GM18907 (cell line): ENCODE measurements around the gene YKT6.

Experiments
- ATAC-seq: cut with Tn5 transposase; IDR thresholded peaks from one replicate; pipeline ENCODE4 v1.9.1; 2021; ENCODE audit warnings: mild to moderate bottlenecking, moderate library complexity; ENCODE audit not compliant: unreplicated experiment

YKT6 gene

DNA sequence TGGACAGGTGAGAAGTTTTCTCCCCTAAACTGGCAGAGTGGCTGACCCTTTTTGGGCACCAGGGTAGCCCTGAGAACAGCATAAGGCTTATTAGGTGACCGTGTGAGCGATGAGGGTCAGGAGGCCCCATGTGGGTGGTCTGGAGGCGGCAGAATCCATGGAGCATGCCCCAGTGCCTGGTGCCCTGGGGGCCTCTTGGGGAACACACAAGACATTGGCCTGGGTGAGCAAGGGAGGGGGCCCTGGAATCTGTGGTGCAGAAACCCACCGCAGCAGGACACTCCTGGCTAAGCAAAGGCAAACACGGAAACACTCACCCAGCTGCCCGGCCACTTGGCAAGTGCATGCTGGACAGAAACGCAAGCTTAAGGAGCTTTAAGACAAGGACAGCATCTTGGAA, 29.5 kb downstream of the YKT6 start:
- no peak for ATAC-seq

GRCh38 chr7:44231088-44231487, 30.3 kb downstream of the YKT6 start:
- no peak for ATAC-seq

- no peak for ATAC-seq
Observed at GRCh38 chr7:44232396-44232795, 31.6 kb downstream of the YKT6 start.

DNA sequence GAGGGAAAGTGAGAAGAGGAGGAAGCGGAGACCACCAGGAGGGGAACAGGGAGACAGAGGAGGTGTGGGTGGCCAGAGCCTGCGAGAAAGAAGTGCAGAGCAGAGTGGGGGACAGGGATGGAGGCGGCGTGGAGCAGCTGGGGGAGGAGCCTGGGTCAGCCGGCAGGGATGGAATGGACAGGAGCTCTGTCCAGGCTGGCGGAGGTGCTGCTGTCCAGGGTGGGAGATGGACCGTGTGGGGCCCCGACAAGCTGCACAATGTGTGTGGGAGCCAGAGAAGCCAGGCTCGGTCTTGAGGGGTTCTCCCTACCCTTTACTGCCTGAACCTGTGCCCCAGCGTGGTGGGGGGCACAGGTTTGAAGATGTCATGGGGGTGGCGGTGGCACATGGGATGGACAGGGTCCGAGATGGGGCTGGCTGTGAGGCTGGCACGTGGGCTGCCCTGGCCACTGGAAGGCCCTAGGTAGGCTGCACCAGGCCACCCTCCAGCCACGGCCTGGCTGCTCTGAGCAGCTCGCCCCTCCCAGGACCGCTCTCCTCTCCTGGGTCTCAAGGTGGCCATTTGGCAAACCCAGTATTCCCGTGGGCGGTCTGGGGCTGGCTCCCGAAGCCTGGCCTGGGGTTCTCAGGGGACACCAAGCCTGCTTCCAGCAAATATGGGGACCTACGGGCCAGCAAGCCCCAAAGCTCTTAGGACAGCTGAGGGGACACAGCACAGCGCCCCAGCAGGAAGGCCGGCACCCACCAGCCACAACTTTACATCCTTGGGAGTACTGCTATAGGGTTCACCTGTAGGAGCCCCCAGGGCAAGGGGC, 32.3 kb downstream of the YKT6 start:
- no peak for ATAC-seq

- ATAC-seq: no peak
Observed at GRCh38 chr7:44235066-44235465, 34.3 kb downstream of the YKT6 start.

DNA sequence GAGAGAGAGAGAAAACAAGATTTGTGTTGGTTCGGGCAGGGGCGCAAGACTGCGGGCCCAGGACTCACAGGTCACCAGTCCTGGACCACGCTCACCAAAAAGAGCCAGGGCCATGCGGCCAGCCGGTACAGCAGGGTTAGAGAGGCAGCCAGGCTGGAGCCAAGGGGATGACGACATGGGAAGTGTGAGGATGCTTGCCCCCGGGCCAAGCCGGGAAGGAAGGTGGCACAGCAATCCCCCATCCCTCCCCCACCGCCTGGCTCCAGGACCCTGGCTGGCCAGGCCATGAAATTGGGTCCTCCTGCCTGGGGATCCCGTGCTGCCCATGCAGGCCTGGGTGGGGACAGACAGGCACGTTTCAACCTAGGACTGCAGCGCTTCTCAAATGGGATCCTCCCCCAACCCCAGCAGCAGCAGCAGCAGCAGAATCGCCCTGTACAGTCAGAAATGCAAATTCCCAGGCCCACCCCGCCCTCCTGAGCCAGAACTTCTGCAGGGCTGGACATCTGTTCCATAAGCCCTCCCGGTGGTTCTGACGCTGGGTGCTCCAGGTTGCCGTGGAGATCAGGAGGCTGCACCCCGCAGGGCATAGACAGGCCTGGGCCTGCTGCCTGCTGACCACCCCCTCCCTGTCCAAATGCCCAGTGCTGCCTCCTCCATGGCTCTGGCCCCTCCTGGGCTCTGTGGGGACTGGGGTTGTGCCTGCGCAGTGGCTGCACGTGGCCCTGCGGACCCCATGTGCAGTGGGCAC, 35.0 kb downstream of the YKT6 start:
- ATAC-seq: no peak

DNA sequence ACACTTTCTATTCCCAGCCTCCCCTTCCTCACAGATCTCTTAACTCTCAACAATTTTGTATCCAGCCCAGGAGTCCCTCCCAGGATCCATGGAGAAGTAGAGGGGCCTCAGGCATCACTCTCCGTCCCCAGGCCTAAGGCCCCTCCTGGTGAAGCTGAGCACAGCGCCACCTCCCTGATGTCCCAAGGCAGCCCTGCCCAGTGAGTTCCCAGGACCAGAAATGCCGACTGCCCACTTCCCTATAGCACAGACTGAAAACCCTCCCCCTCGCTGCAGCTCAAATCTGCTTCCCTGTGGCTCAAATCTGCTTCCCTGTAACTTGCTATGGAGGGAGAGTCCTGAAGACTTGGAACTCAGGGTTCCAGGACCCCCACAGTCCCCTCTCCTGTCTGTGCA, 35.6 kb downstream of the YKT6 start:
- ATAC-seq: no peak

GRCh38 chr7:44237696-44238095, 36.9 kb downstream of the YKT6 start:
- no peak for ATAC-seq

DNA sequence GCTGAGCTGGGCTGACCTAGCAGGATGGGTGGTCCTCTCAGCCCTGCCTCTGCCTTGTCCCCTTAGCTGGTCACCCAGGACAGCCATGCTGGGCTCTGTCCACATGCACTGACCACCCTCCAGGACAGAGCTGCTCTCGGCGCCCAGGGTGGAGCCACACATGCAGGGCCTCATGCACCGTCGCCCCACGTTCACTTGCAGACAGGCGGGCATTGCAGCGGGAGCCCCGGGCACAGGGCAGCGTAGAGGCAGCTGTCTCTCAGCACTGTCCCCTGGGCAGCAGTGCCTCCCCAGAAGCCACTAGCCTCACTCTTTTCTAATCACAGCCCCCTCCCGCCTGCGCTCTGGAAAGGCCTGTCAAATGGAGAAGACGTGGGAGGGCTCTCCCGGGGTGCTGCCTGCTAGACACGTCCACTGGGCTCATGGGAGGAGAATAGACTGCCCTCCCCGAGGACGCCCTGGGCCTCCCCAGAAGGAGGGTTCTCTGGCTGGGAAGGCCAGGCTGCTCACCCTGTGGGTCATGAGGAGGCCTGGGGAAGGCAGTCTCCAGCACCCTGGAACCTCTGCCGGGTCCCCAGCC, 37.4 kb downstream of the YKT6 start:
- no peak for ATAC-seq

- ATAC-seq: no peak
Observed at GRCh38 chr7:44239361-44239760, 38.6 kb downstream of the YKT6 start.

GRCh38 chr7:44240376-44240775, 39.6 kb downstream of the YKT6 start:
- ATAC-seq: no peak

DNA sequence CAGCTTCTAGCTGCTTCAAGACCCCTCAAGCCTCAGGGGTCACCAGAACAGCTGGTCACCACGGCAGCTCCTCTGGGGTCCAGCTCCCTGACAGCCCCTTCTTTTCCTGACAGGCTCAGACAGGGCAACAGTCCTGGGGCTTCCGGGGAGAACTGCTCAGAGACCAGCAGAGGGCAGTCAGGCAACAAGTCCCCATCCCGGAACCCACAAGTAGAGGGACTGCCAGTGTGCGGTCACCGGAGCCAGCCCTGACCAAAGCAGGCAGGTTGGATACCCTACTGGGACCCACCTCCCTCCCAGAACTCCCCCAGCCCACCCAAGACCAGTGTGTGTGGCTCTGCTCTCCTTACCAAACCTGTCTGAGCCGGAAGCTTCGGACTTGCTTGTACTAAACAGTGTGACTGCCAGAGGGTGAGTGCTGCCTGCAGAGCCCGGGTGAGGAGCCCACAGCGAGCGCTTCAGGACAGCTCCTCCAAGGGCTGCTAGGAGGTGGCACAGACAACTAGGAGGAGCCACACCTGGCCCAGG, 40.3 kb downstream of the YKT6 start:
- peak; percentile 66 for ATAC-seq

DNA sequence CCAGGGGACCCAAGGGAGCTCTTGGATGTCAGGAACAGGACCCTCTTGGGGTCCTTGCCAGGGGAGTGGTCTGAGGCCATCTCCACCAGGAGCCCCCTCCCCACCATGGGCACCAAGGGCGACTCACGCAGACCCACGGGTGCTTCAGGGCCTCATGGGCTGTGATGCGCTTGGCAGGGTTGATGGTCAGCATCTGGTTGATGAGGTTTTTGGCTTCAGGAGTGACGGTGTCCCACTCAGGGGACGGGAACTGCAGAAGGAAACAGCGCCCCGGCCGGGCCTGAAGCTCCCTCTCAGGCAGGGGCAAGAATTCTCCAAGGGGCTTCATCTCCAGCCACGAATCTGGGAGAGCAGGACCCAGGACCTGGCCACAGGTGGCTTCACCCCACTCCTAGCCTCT, 41.3 kb downstream of the YKT6 start:
- ATAC-seq: no peak

GRCh38 chr7:44244282-44244681, 43.5 kb downstream of the YKT6 start:
- ATAC-seq: no peak

DNA sequence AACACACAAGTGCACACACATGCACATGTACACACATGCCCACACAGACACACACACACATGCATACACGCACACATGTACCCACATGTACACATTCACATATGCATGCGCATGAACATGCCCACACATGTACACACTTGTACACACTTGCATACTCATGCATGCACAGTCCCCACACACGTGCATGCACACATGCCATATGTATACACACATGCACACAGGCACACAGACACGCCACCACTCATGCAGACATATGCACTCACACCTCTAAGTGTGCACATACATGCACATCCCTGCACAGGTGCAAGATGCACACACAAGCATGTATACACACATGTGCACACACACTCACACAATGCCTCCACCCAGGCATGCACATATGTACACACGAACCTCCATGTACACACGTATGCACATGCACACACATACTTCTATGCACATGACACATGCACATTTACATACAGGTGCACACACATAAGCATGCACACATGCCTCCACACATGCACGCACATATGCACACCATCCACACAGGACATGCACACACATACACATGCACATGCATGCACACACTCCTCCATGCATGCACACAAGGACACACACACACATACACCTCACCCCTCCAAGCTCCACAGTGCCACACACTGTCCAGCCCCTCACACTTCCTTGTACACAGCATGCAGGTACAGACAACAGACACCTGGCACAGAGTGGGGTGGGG, 45.8 kb downstream of the YKT6 start:
- ATAC-seq: no peak

- ATAC-seq: no peak
Observed at GRCh38 chr7:44247868-44248651, 47.3 kb downstream of the YKT6 start.

GRCh38 chr7:44249639-44250234, 49.0 kb downstream of the YKT6 start:
- ATAC-seq: no peak

GRCh38 chr7:44251269-44251668, 50.5 kb downstream of the YKT6 start:
- ATAC-seq: no peak

GRCh38 chr7:44251881-44252280, 51.1 kb downstream of the YKT6 start:
- no peak for ATAC-seq

DNA sequence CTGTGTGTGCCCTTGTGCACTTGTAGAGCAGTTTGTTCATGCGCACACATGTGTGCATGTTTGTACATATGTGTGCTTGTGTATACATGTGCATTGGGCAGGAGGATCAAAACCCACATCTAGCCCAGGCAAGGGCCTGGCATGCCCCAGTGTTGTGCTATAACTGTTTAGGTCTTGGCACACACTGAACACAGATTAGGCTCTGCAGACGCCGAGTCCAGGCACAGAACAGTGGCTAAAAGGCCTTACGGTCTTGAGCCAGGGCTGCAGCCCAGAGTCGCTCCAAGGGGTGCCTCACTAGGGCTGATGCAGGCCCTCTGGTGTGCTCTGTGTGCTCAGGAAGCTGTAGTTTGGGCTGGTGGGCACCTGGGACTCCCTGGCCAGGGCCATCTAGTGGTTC, 55.7 kb downstream of the YKT6 start:
- ATAC-seq: no peak
